Pancreas (tissue), 10 donors: ENCODE data around the gene DPH7. TPM values are rescaled to one million over a fixed set of nuclear protein-coding genes. Genes with fewer than 3 reads are reported as not detected.
"Not testable (repeated sequence)": the region's sequence is repeated elsewhere in the genome, so short reads cannot be mapped to it uniquely, and the experiment has no call there.

Source experiments
- ATAC-seq, 4 donors: fragments of 200-7000 bp; cut with Tn5 transposase; one replicate each; pipeline versions ENCODE4 v1.8.0 to v1.9.1; 2020; ENCODE audit warnings: mild to moderate bottlenecking in 4 of 4, moderate library complexity in 4 of 4
- DNase-seq, 6 donors: peaks; one replicate each; pipeline ENCODE4 v3.0.0-alpha.2; 2020
- FAIRE-seq: peaks from 2 replicates; lab custom pipeline; 2012; peaks lifted over from hg19 to GRCh38; lab: Jason Lieb, UNC
- H3K27ac ChIP-seq, 4 donors: fragments of 200-600 bp; sonication (generic); 1 replicate in 3 of 4; 2 replicates in 1 of 4; pipeline versions ENCODE4 v1.5.0 to v1.8.0; 2020
- H3K27me3 ChIP-seq, 4 donors: fragments of 200-600 bp; one replicate each; pipeline ENCODE4 v1.8.0; 2021
- H3K36me3 ChIP-seq, 3 donors: fragments of 200-600 bp; sonication (generic) in 1 of 3; one replicate each; pipeline versions ENCODE4 v1.5.0 to v1.8.0; 2020 to 2021
- H3K4me1 ChIP-seq, 3 donors: fragments of 200-600 bp; one replicate each; pipeline ENCODE4 v1.8.0; 2021
- H3K4me3 ChIP-seq, 4 donors: fragments of 200-600 bp; sonication (generic) in 2 of 4; one replicate each; pipeline versions ENCODE4 v1.5.0 to v1.8.0; 2020 to 2021
- H3K9me3 ChIP-seq, 4 donors: fragments of 200-600 bp; one replicate each; pipeline ENCODE4 v1.8.0; 2021
- CTCF ChIP-seq, 4 donors: fragments of 200-600 bp; sonication (generic) in 3 of 4; IDR thresholded peaks; one replicate each; pipeline versions ENCODE4 v1.5.0 to v1.8.0; 2021; ENCODE audit warnings: antibody characterized with exemption in 4 of 4
- WGBS, 2 donors: extraction: QIAGEN DNeasy Blood & Tissue Kit; methylation state at CpG; one replicate each; pipeline ENCODE4 v1.1.7; 2013; 5-methylcytosine and 5-hydroxymethylcytosine counted together
- intact Hi-C, 3 donors: fragments of 100-400 bp; cut with DNase I; formaldehyde crosslinking; loops; one replicate each; pipeline versions ENCODE4 v1.11.1 to v1.14.2; 2022
- polyA plus RNA-seq, 2 donors: library from polyadenylated mRNA; stranded (reverse); fragments of 200-250 nt; gene quantifications; one replicate each; pipeline ENCODE4 v1.2.3, GENCODE V29; 2013
- total RNA-seq, 6 donors: library from RNA; stranded (reverse); fragmentation: NEBNext Ultra II Directional in 4 of 6; extraction: Animal tissue kit (Norgen Biotek cat#: 25700) in 4 of 6; gene quantifications; one replicate each; pipeline versions ENCODE4 v1.2.1 to v1.2.4, GENCODE V29; 2021 to 2023
- donor health status: healthy with polysubstance abuse.
- donor health status: DM: no; HTN: no; CAD: no; lungs with moderate emphysema.
- donor health status: DM: no; HTN: no; CAD: no.
- donor health status: control.
- donor health status: control.
- donor health status: Bipolar disorder and iron deficiency.
- donor health status: DM: yes; HTN: yes; CAD: no.
- donor health status: DM: no; HTN: no; CAD: no.
- donor health status: DM: no; HTN: no; CAD: no.
- donor health status: DM: yes; HTN: yes; CAD: no.

DPH7 gene
- total and polyA plus RNA-seq, 8 donors, result 16.7 to 174 (median 24.8) TPM

DNA sequence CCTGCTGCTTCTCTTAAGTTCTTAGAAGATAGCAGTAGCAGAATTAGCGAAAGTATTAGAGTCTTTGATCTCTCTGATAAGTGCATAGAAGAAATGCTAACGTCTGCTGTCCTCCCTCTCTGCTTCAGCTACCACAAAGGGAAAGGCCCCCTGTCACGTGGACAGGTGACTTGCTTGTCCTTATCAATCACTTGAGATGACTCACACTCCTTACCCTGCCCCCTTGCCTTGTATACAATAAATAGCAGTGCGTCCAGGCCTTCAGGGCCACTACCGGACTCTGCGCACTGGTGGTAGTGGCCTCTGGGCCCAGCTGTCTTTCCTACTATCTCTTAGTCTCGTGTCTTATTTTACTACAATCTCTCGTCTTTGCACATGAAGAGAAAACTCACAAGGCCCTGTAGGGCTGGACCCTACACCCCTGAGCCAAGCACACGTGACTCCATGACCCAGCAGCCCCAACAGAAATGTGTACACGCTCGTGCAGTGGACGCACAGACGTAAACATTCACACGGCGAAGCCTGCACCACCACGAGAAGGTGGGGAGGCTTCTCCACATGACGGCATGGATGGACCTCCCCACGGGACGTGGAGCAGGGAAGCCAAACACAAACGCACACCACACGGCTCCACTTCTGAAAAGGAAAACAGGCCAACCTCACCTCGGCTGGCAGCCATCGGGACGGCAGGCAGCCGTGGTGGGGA is 66.8 kb downstream of the DPH7 start:
- no peak for ATAC-seq
- no peak overlapping the region for H3K27ac ChIP-seq
- no peaks in the 10 kb centered on the region for H3K9me3 ChIP-seq
- FAIRE-seq, result no peak
- H3K36me3 ChIP-seq, result no peaks in the 10 kb centered on the region
- DNase-seq, result peak in 1 of 6 donors; percentile 18
- H3K4me3 ChIP-seq, result no peak overlapping the region
- TF ChIP-seq CTCF (IDR thresholded peaks at IDR 0.05), result no peak
- intact Hi-C loops, result no loop called here
- H3K4me1 ChIP-seq, result no peaks in the 10 kb centered on the region
- WGBS, 2 donors, result 89 to 92% methylated on average over 25 of the region's 25 CpGs
- H3K27me3 ChIP-seq, result no peaks in the 10 kb centered on the region

DNA sequence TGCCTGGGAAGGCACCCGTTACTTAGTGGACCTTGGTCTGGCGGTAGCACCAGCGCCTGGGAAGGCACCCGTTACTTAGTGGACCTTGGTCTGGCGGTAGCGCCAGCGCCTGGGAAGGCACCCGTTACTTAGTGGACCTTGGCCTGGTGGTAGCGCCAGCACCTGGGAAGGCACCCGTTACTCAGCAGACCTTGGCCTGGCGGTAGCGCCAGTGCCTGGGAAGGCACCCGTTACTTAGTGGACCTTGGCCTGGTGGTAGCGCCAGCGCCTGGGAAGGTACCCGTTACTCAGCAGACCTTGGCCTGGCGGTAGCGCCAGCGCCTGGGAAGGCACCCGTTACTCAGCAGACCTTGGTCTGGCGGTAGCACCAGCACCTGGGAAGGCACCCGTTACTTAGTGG is 67.6 kb downstream of the DPH7 start:
- intact Hi-C loops, ATAC-seq, H3K36me3 ChIP-seq, H3K27me3 ChIP-seq, H3K4me1 ChIP-seq, H3K9me3 ChIP-seq, H3K4me3 ChIP-seq, FAIRE-seq, H3K27ac ChIP-seq: not testable (repeated sequence)
- peak in 1 of 6 donors; percentile 77 for DNase-seq
- WGBS, 2 donors, result 89 to 97% methylated on average over 22 of the region's 22 CpGs

GRCh38 chr9:137509198-137509597 is 69.5 kb downstream of the DPH7 start:
- Histone ChIP-seq H3K36me3 (no peaks in the 10 kb centered on the region), H3K27me3 (no peaks in the 10 kb centered on the region), H3K9me3 (no peaks in the 10 kb centered on the region), H3K4me3 (no peak overlapping the region), H3K4me1 (no peaks in the 10 kb centered on the region), H3K27ac (no peak overlapping the region)
- DNase-seq (no peak), FAIRE-seq (no peak), ATAC-seq (no peak)
- intact Hi-C loops, result no loop called here
- no peak for TF ChIP-seq CTCF (IDR thresholded peaks at IDR 0.05)
- 86 to 91% methylated on average over 14 of the region's 14 CpGs for WGBS, 2 donors

DNA sequence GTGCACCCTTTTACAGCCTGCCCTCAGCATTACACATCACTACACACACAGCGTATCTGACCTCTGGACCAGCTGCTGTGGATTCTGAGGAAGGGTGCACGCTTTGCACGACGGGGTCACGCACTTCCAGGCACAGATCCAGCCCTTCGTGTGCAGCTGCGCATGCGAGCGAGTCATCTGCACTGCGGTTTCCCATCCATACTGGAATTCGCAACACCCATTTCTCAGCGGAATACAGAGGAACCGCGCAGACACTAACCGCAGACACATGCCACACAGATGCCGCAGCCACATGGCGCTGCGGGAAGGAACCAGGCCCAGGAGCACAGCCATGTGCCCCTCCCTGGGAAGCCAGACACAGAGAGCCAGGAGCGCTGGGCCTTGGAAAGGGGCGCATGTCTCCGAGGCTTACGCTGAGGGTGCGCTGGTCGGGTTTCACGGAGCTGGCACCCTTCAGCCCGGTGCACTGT is 72.0 kb downstream of the DPH7 start:
- Histone ChIP-seq H3K27ac (no peak overlapping the region), H3K4me3 (no peak overlapping the region), H3K9me3 (no peaks in the 10 kb centered on the region), H3K27me3 (no peaks in the 10 kb centered on the region), H3K4me1 (no peaks in the 10 kb centered on the region), H3K36me3 (no peaks in the 10 kb centered on the region)
- peak in 1 of 6 donors; percentile 32 for DNase-seq
- intact Hi-C loops, result no loop called here
- TF ChIP-seq CTCF (IDR thresholded peaks at IDR 0.05), result no peak
- peak in 1 of 4 donors; percentile 9 for ATAC-seq
- 92 to 93% methylated on average over 26 of the region's 26 CpGs for WGBS, 2 donors
- no peak for FAIRE-seq

DNA sequence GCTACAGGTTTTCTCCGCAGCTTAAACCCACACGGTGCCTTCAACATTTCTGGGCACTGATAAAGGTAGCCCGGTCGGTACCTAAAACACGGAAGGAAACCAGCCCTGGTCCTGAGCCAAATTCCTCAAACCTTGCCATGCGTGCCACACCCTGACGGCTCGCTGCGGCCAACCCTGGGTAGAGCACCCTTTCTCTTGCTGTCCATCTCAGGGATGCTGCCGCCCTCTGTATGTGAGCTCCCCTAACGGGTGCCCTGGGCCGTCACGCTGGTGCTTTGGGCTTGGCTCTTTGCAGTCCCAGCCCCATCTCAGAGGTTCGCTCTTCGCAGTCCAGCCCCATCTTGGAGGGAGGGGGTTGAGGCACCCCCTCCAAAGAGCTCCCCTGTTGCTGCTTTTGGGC is 72.5 kb downstream of the DPH7 start:
- WGBS, 2 donors, result 85 to 87% methylated on average over 15 of the region's 15 CpGs
- no peaks in the 10 kb centered on the region for H3K36me3 ChIP-seq
- FAIRE-seq (no peak), ATAC-seq (peak in 1 of 4 donors; percentile 12), DNase-seq (peak in 1 of 6 donors; percentile 59)
- H3K27ac ChIP-seq, result no peak overlapping the region
- no peaks in the 10 kb centered on the region for H3K9me3 ChIP-seq
- no peaks in the 10 kb centered on the region for H3K4me1 ChIP-seq
- no peak for TF ChIP-seq CTCF (IDR thresholded peaks at IDR 0.05)
- H3K4me3 ChIP-seq, result no peak overlapping the region
- intact Hi-C loops, result no loop called here
- no peaks in the 10 kb centered on the region for H3K27me3 ChIP-seq
